SK-N-SH (cell line): ENCODE data around the gene LRRC26. TPM values are rescaled to one million over a fixed set of nuclear protein-coding genes. Genes with fewer than 3 reads are reported as not detected.

Experiments
- CTCF ChIA-PET: fragments of 300-600, 350-600 bp; formaldehyde crosslinking; extraction: SDS; loops from one replicate; lab custom pipeline; 2021; lab: Yijun Ruan, JAX
- POLR2A ChIA-PET: fragments of 350-600 bp; sonication (Branson Sonifier 250); formaldehyde crosslinking; extraction: SDS; loops from one replicate; lab custom pipeline; 2020; ENCODE audit warnings: antibody characterized with exemption, inconsistent platforms; lab: Yijun Ruan, JAX
- DNase-seq: peaks from one replicate; pipeline ENCODE4 v3.0.0; 2012
- H2AFZ ChIP-seq: fragments of 200-600 bp; sonication (generic); 2 replicates; pipeline ENCODE4 v1.8.1; 2016; ENCODE audit warnings: antibody characterized with exemption, mild to moderate bottlenecking, low read depth
- H3F3A ChIP-seq: fragments of 200-600 bp; sonication (generic); replicated peaks from 2 replicates; pipeline ENCODE3; 2016; ENCODE audit warnings: antibody characterized with exemption, mild to moderate bottlenecking; ENCODE audit not compliant: insufficient read depth
- H3K27ac ChIP-seq, 2 experiments: fragments of 200-500 bp in 1 of 2; fragments of 200-600 bp in 1 of 2; sonication (Bioruptor generic) in 1 of 2; sonication (generic), shearing (Covaris generic) in 1 of 2; 2 replicates each; pipeline versions ENCODE4 v1.5.1 to v1.6.1; 2014 to 2016; ENCODE audit warnings: low read depth in 2 of 2, inconsistent platforms in 1 of 2, low read length in 1 of 2, mild to moderate bottlenecking in 1 of 2, mixed read lengths in 1 of 2
- H3K27me3 ChIP-seq: fragments of 200-600 bp; sonication (generic), shearing (Covaris generic); 2 replicates; pipeline ENCODE4 v1.6.1; 2016; ENCODE audit warnings: mixed run types; ENCODE audit not compliant: insufficient read depth
- H3K36me3 ChIP-seq, 2 experiments: fragments of 200-500 bp in 1 of 2; fragments of 200-600 bp in 1 of 2; sonication (Bioruptor generic) in 1 of 2; sonication (generic) in 1 of 2; replicated peaks in 1 of 2; 2 replicates each; pipeline versions ENCODE3 to v1.5.1; 2014 to 2016; ENCODE audit warnings: low read length in 1 of 2, mild to moderate bottlenecking in 1 of 2; ENCODE audit not compliant: insufficient read depth in 2 of 2, control insufficient read depth in 1 of 2
- H3K4me1 ChIP-seq, 2 experiments: fragments of 200-500 bp in 1 of 2; fragments of 200-600 bp in 1 of 2; sonication (Bioruptor generic) in 1 of 2; sonication (generic), shearing (Covaris generic) in 1 of 2; 2 replicates each; pipeline versions ENCODE4 v1.5.1 to v1.6.1; 2014 to 2016; ENCODE audit warnings: low read depth in 1 of 2, low read length in 1 of 2, mixed run types in 1 of 2; ENCODE audit not compliant: insufficient read depth in 2 of 2, control insufficient read depth in 1 of 2
- H3K4me2 ChIP-seq: fragments of 200-600 bp; sonication (generic), shearing (Covaris generic); 2 replicates; pipeline ENCODE4 v1.6.1; 2017; ENCODE audit warnings: mixed run types
- H3K4me3 ChIP-seq, 2 experiments: fragments of 200-500 bp in 1 of 2; fragments of 200-600 bp in 1 of 2; sonication (Bioruptor generic) in 1 of 2; sonication (generic), shearing (Covaris generic) in 1 of 2; 2 replicates each; pipeline versions ENCODE4 v1.5.1 to v1.8.1; 2014 to 2016; ENCODE audit warnings: low read depth in 2 of 2, inconsistent platforms in 1 of 2, low read length in 1 of 2, mild to moderate bottlenecking in 1 of 2, mixed read lengths in 1 of 2, moderate library complexity in 1 of 2
- H3K79me2 ChIP-seq: fragments of 200-600 bp; sonication (generic); 2 replicates; pipeline ENCODE4 v1.8.1; 2017; ENCODE audit warnings: mild to moderate bottlenecking; ENCODE audit not compliant: insufficient read depth
- H3K9ac ChIP-seq: fragments of 200-600 bp; sonication (generic); 2 replicates; pipeline ENCODE4 v1.6.1; 2017; ENCODE audit warnings: mixed run types
- H3K9me2 ChIP-seq: fragments of 200-600 bp; sonication (generic); 2 replicates; pipeline ENCODE4 v1.6.1; 2017; ENCODE audit warnings: mixed run types
- H3K9me3 ChIP-seq: fragments of 200-600 bp; sonication (generic); 2 replicates; pipeline ENCODE4 v1.6.1; 2017; ENCODE audit warnings: mixed run types, mild to moderate bottlenecking, moderate library complexity
- H4K20me1 ChIP-seq: fragments of 200-600 bp; sonication (generic); 2 replicates; pipeline ENCODE4 v1.6.1; 2017; ENCODE audit warnings: mild to moderate bottlenecking, mixed run types; ENCODE audit not compliant: insufficient read depth
- CHD2 ChIP-seq: fragments of 150-350 bp; IDR thresholded peaks from 2 replicates; pipeline ENCODE4 v1.6.1; 2018; ENCODE audit warnings: low read length; ENCODE audit not compliant: partially characterized antibody
- ELF1 ChIP-seq: IDR thresholded peaks from 2 replicates; pipeline ENCODE4 v1.4.0; 2012
- EP300 ChIP-seq, 2 experiments: IDR thresholded peaks; 2 replicates each; pipeline versions ENCODE4 v1.4.0 to v1.6.1; 2012; ENCODE audit warnings: borderline replicate concordance in 1 of 2, low read depth in 1 of 2, low read length in 1 of 2
- EZH2phosphoT487 ChIP-seq: fragments of 200-600 bp; sonication (generic); IDR thresholded peaks from 2 replicates; pipeline ENCODE4 v1.6.1; 2017; ENCODE audit warnings: low read depth, mixed run types, mild to moderate bottlenecking, antibody characterized with exemption, moderate library complexity, borderline replicate concordance
- FOSL2 ChIP-seq: IDR thresholded peaks from 2 replicates; pipeline ENCODE4 v1.4.0; 2012; ENCODE audit warnings: low read depth, mild to moderate bottlenecking, moderate library complexity, borderline replicate concordance
- FOXJ3 ChIP-seq: sonication (generic); formaldehyde crosslinking; IDR thresholded peaks from 2 replicates; pipeline ENCODE4 v1.5.1; 2020; ENCODE audit warnings: mild to moderate bottlenecking, missing genetic modification reagents
- FOXM1 ChIP-seq: IDR thresholded peaks from 2 replicates; pipeline ENCODE4 v1.4.0; 2012; ENCODE audit warnings: low read depth, mild to moderate bottlenecking
- GABPA ChIP-seq: IDR thresholded peaks from 2 replicates; pipeline ENCODE4 v1.4.0; 2012; ENCODE audit warnings: low read depth, mild to moderate bottlenecking
- GATA2 ChIP-seq: sonication (generic); formaldehyde crosslinking; IDR thresholded peaks from 2 replicates; pipeline ENCODE4 v1.5.0; 2020; ENCODE audit warnings: mild to moderate bottlenecking, missing genetic modification reagents
- IRF3 ChIP-seq: fragments of 150-350 bp; IDR thresholded peaks from 2 replicates; pipeline ENCODE4 v1.6.1; 2016; ENCODE audit warnings: mild to moderate bottlenecking, low read depth, low read length
- NFIC ChIP-seq: IDR thresholded peaks from 2 replicates; pipeline ENCODE4 v1.4.0; 2012; ENCODE audit warnings: borderline replicate concordance
- NRF1 ChIP-seq: IDR thresholded peaks from 2 replicates; pipeline ENCODE4 v1.6.1; 2012; ENCODE audit warnings: low read depth, mild to moderate bottlenecking, low read length
- PBX3 ChIP-seq: IDR thresholded peaks from 2 replicates; pipeline ENCODE4; 2012
- RFX5 ChIP-seq: IDR thresholded peaks from 2 replicates; pipeline ENCODE4 v1.6.1; 2012; ENCODE audit warnings: mild to moderate bottlenecking, improper control_type of control experiment, low read length
- TAF1 ChIP-seq: IDR thresholded peaks from 2 replicates; pipeline ENCODE4 v1.6.1; 2012; ENCODE audit warnings: low read depth, mild to moderate bottlenecking, low read length, moderate library complexity, borderline replicate concordance
- USF1 ChIP-seq: IDR thresholded peaks from 2 replicates; pipeline ENCODE4 v1.4.0; 2012; ENCODE audit warnings: low read depth, borderline replicate concordance
- YY1 ChIP-seq: IDR thresholded peaks from 2 replicates; pipeline ENCODE4 v1.4.0; 2012; ENCODE audit warnings: low read depth, mild to moderate bottlenecking
- WGBS: methylation state at CpG from one replicate; pipeline ENCODE4 v1.1.6; 2017; ENCODE audit warnings: low lambda C conversion rate; 5-methylcytosine and 5-hydroxymethylcytosine counted together
- polyA plus RNA-seq, 3 experiments: library from polyadenylated mRNA; depleted of rRNA; stranded (reverse); fragments of >200 nt; gene quantifications; 2 replicates each; pipeline ENCODE4 v1.2.3, GENCODE V29; 2012

Gene LRRC26
- polyA plus RNA-seq, 1 of the 3 experiments (the other 2 are of a cell fraction), result not detected

- 91% methylated on average over 16 of the region's 22 CpGs for WGBS
- ChIA-PET CTCF (interaction anchor here (0.9 to 3.1 kb wide), 6 partner anchors 15 to 54 kb away, joined by 3 to 11 read pairs (median 4); partner anchors contain the start of gene RNF224), POLR2A (interaction anchor here (0.9 to 1.4 kb wide), 2 partner anchors 9 to 54 kb away, joined by 3 to 5 read pairs; partner anchors contain the start of genes GRIN1 and TPRN)
- no peak overlapping the region for H2AFZ ChIP-seq
- peaks cover 50% of the 10 kb centered on the region for H4K20me1 ChIP-seq
- no peak overlapping the region for H3K4me2 ChIP-seq
- DNase-seq, result no peak
- H3K9me2 ChIP-seq, result no peaks in the 10 kb centered on the region
- H3K9ac ChIP-seq, result no peak overlapping the region
- TF ChIP-seq IRF3 (no peak), PBX3 (no peak), YY1 (no peak), CHD2 (no peak), NRF1 (no peak), GABPA (no peak), NFIC (no peak), USF1 (no peak), ELF1 (no peak), GATA2 (CRISPR knock-in tag) (no peak), EZH2phosphoT487 (no peak), TAF1 (no peak), RFX5 (no peak), FOSL2 (no peak), FOXJ3 (CRISPR knock-in tag) (no peak), FOXM1 (no peak), EP300 (IDR thresholded peaks at IDR 0.05; ENCODE audit: borderline replicate concordance in 1 of 2, low read depth in 1 of 2, low read length in 1 of 2) (no peak)
- H3K4me1 ChIP-seq, result peaks cover 9 to 24% of the 10 kb centered on the region in 2 experiments; a peak in 3 of 4 replicates
- no peaks in the 10 kb centered on the region for H3K9me3 ChIP-seq
- H3K79me2 ChIP-seq, result peaks cover 65% of the 10 kb centered on the region
- no peak overlapping the region for H3K27ac ChIP-seq
- H3K4me3 ChIP-seq, result no peak overlapping the region
- H3K27me3 ChIP-seq, result no peaks in the 10 kb centered on the region
- H3F3A ChIP-seq, result peaks cover 16% of the 10 kb centered on the region
- H3K36me3 ChIP-seq, result peaks cover 3 to 23% of the 10 kb centered on the region in 2 experiments
Observed at GRCh38 chr9:137191691-137192447, 22.0 kb upstream of the LRRC26 start.
